ENCODE measurements around the gene NEK9.

DNA sequence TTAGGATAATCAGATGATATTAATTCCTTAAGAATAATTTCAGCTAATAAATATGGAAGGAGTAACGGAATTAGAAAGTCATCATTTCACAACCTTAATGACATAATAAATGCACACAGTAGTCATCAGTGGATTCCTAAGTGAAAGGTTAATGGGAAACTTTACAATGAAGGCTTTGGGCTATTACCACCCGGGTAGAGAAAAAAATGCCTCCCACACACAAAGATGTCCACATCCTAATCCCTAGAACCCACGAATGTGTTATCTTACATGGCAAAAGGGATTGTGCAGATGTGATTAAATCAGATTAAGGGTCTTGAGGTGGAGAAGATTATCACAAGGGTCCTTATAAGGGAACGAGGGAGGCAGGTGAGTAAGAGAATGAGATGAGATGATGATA lies 43.9 kb upstream of the NEK9 start:
- TF ChIP-seq NR2F2 (IDR thresholded peaks at IDR 0.05) (no peak), SP1 (IDR thresholded peaks at IDR 0.05) (no peak), GABPA (IDR thresholded peaks at IDR 0.05 in 1 of 2, conservative IDR thresholded peaks at IDR 0.05 in 1 of 2) (no peak), TAF1 (conservative IDR thresholded peaks at IDR 0.05) (no peak), RXRA (IDR thresholded peaks at IDR 0.05) (no peak), EGR1 (IDR thresholded peaks at IDR 0.05; ENCODE audit: low read depth in 2 of 2) (no peak)
- TF ChIP-seq, protein P1, sequence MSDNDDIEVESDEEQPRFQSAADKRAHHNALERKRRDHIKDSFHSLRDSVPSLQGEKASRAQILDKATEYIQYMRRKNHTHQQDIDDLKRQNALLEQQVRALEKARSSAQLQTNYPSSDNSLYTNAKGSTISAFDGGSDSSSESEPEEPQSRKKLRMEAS (IDR thresholded peaks at IDR 0.05), result no peak
- TF ChIP-seq, protein P2, sequence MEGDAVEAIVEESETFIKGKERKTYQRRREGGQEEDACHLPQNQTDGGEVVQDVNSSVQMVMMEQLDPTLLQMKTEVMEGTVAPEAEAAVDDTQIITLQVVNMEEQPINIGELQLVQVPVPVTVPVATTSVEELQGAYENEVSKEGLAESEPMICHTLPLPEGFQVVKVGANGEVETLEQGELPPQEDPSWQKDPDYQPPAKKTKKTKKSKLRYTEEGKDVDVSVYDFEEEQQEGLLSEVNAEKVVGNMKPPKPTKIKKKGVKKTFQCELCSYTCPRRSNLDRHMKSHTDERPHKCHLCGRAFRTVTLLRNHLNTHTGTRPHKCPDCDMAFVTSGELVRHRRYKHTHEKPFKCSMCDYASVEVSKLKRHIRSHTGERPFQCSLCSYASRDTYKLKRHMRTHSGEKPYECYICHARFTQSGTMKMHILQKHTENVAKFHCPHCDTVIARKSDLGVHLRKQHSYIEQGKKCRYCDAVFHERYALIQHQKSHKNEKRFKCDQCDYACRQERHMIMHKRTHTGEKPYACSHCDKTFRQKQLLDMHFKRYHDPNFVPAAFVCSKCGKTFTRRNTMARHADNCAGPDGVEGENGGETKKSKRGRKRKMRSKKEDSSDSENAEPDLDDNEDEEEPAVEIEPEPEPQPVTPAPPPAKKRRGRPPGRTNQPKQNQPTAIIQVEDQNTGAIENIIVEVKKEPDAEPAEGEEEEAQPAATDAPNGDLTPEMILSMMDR (IDR thresholded peaks at IDR 0.05; ENCODE audit: low read depth, low read length, missing input control), result no peak
- TF ChIP-seq, protein P3, sequence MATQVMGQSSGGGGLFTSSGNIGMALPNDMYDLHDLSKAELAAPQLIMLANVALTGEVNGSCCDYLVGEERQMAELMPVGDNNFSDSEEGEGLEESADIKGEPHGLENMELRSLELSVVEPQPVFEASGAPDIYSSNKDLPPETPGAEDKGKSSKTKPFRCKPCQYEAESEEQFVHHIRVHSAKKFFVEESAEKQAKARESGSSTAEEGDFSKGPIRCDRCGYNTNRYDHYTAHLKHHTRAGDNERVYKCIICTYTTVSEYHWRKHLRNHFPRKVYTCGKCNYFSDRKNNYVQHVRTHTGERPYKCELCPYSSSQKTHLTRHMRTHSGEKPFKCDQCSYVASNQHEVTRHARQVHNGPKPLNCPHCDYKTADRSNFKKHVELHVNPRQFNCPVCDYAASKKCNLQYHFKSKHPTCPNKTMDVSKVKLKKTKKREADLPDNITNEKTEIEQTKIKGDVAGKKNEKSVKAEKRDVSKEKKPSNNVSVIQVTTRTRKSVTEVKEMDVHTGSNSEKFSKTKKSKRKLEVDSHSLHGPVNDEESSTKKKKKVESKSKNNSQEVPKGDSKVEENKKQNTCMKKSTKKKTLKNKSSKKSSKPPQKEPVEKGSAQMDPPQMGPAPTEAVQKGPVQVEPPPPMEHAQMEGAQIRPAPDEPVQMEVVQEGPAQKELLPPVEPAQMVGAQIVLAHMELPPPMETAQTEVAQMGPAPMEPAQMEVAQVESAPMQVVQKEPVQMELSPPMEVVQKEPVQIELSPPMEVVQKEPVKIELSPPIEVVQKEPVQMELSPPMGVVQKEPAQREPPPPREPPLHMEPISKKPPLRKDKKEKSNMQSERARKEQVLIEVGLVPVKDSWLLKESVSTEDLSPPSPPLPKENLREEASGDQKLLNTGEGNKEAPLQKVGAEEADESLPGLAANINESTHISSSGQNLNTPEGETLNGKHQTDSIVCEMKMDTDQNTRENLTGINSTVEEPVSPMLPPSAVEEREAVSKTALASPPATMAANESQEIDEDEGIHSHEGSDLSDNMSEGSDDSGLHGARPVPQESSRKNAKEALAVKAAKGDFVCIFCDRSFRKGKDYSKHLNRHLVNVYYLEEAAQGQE (IDR thresholded peaks at IDR 0.05), result no peak
- TF ChIP-seq, protein P4, sequence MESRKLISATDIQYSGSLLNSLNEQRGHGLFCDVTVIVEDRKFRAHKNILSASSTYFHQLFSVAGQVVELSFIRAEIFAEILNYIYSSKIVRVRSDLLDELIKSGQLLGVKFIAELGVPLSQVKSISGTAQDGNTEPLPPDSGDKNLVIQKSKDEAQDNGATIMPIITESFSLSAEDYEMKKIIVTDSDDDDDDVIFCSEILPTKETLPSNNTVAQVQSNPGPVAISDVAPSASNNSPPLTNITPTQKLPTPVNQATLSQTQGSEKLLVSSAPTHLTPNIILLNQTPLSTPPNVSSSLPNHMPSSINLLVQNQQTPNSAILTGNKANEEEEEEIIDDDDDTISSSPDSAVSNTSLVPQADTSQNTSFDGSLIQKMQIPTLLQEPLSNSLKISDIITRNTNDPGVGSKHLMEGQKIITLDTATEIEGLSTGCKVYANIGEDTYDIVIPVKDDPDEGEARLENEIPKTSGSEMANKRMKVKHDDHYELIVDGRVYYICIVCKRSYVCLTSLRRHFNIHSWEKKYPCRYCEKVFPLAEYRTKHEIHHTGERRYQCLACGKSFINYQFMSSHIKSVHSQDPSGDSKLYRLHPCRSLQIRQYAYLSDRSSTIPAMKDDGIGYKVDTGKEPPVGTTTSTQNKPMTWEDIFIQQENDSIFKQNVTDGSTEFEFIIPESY (IDR thresholded peaks at IDR 0.05), result no peak
